HG03064 (cell line): ENCODE data around the gene ARF4.

Source experiments
- ATAC-seq: cut with Tn5 transposase; IDR thresholded peaks from one replicate; pipeline ENCODE4 v1.9.1; 2021; ENCODE audit warnings: low read depth; ENCODE audit not compliant: unreplicated experiment

ARF4 gene

GRCh38 chr3:57582474-57583168 lies 14.5 kb downstream of the ARF4 start:
- no peak for ATAC-seq

- ATAC-seq = no peak
Observed at GRCh38 chr3:57577801-57578200, 19.3 kb downstream of the ARF4 start.

DNA sequence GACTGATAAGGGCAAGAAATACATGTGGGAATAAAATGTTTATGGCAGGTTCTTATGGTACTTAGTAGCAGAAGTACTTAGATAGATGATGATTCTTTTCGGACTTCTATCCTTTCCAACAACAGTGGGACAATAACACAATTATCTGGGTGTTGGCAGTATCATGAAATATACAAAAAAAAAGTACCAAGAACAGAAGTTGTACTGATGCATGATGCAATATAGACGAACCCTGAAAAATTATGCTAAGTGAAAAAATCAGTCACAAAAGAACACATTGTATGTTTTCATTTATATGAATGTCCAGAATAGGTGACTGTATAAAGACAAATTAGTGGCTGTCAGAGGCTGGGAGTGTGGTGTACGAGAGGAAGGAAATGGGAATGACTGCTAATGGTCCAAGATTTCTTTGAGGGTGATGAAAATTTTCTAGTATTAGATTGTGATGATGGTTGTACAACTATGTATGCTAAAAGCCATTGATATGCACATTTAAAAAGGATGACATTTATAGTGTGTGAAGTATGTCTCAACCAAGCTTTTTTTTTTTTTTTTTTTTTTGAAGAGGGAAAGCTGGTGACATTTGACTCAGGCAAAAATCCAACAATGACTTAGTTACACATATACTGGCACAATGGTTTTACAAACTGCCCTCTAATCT lies 21.0 kb downstream of the ARF4 start:
- no peak for ATAC-seq

DNA sequence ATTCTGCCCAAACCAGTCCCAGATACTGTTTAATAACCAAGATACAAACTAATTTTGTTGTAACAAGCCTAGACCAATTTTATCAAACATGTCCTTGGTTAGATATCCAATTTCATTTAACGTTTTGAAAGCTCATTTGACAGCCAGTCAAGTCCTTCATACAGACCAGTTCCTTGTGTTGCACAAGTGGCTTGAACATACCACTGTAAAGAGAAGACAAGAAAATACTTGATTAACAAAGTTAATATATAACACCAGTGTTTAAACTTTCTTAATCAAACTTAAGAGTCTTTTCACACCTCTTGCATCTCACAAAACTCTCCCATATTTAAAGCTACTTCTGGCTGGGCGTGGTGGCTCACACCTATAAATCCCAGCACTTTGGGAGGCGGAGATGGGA lies 25.0 kb downstream of the ARF4 start:
- no peak for ATAC-seq

- ATAC-seq = no peak
Observed at GRCh38 chr3:57570878-57571277, 26.3 kb downstream of the ARF4 start.

DNA sequence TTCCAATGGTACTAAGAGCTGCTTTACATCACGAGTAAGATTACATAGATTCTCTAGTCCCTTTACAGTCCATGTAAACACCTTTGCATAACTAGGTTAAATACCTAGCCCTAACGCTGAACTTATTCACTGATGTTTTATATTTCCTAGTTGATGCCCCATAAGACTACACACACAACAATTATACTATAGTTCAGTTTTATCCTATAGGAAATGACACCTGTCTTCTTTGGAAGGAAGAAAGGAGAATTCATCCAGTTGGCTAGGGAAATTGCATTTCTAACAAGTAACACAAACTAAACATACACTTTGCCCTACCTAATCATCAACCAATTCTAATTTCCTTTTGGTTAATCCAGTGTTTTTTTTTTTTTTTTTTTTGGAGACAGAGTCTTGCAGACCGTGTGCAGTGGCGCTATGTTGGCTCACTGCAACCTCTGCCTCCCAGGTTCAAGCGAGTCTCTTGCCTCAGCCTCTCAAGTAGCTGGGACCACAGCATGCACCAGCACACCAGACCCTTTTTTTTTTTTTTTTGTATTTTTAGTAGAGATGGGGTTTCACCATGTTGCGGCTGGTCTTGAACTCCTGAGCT lies 27.2 kb downstream of the ARF4 start:
- no peak for ATAC-seq

GRCh38 chr3:57559526-57559925 lies 37.6 kb downstream of the ARF4 start:
- ATAC-seq = no peak

- ATAC-seq = no peak
Observed at GRCh38 chr3:57557085-57557537, 40.0 kb downstream of the ARF4 start.

DNA sequence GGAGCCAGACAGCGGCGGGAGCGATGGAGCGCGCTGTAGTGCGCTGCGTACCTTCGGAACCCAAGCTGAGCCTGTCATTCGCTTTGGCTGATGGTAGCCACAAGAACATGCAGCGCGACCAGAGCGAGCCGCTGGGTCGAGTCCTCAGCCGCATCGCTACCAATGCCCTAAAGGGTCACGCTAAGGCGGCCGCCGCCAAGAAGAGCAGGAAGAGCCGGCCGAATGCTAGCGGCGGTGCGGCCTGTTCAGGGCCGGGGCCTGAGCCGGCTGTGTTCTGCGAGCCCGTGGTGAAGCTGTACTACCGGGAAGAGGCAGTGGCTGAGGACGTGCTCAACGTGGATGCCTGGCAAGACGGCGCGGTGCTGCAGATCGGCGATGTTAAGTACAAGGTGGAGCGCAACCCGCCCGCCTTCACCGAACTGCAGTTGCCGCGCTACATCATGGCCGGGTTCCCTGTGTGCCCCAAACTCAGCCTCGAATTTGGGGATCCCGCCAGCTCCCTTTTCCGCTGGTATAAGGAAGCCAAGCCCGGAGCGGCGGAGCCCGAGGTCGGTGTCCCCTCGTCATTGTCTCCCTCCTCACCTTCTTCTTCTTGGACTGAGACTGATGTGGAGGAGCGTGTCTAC lies 40.6 kb downstream of the ARF4 start:
- peak; percentile 39 for ATAC-seq

DNA sequence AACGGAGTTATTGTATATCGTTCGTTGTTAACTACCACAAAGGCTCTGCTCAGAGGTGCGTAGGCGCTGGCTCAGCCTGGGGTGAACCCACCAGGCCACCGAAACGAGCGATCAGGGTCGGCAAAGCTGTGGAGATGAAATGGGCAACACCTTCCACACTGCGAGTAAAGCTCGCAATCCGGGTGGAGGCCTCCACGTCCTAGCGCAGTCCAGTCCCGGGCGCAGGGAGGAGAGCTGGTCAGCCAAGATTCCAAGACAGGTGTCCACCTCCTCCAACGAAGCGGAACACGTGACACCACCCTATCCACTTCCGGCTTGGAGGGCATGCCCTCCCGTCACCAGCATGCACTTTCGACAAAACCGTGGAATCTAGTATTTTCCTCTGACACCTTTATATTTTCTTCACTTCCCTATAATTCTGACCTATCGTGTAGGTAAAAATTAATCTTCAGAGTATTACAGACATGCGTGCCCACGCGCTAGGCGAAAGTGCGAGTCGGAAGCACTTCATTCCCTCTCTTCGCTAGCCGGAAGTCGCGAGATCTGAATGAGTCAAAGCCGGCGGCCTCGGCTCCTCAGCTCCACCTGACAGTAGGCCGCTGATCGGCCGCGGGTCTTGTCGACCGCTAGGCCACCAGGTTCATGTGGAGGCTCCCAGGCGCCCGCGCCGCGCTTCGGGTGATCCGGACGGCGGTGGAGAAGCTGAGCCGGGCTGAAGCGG lies 41.2 kb downstream of the ARF4 start, which contains the start of gene PDE12:
TSS of gene PDE12 (plus strand) at position 537 of the 721 bp plus-strand sequence. CDS start at position 643, 106 bp downstream.
- ATAC-seq = peak; percentile 88

GRCh38 chr3:57555306-57555705 lies 41.8 kb downstream of the ARF4 start:
- no peak for ATAC-seq

- no peak for ATAC-seq
Observed at GRCh38 chr3:57546616-57547015, 50.5 kb downstream of the ARF4 start.

DNA sequence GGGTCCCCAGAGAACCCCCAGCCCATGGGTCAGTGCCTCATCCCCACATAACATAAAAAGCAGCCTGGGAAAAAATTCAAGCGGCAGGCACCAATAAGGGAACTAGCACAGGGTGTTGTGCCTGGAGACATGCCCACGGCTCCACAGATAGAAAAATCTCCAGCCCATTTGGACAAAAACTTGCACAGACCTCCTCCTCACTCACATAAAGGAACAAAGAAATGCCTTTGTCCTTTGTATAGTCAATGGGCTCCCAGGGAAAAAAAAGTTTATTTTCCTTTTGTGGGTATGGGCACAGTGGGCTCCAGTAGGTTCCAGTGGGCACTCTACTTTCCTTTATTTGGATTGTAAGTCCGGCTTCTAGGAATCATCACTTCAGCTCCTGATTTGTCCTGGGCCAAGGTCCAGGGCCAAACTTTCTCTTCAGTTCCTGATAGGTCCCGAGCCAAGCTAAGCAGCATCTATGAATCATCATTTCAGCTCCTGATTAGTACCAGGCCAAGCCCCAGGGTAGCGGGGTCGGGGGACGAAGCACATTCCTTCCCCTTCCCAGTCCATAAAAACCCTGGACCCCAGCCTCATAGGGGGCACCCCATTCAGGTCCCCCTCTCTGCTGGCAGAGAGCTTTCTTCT lies 51.4 kb downstream of the ARF4 start:
- ATAC-seq = no peak

GRCh38 chr3:57544181-57545125 lies 52.7 kb downstream of the ARF4 start, which contains the start of gene DNAH12:
Gene DNAH12, minus strand, starts transcription at chr3:57544344. Its CDS starts 1,474 bp downstream, at chr3:57542870.
- ATAC-seq = no peak

- ATAC-seq = no peak
Observed at GRCh38 chr3:57538465-57538864, 58.7 kb downstream of the ARF4 start.

DNA sequence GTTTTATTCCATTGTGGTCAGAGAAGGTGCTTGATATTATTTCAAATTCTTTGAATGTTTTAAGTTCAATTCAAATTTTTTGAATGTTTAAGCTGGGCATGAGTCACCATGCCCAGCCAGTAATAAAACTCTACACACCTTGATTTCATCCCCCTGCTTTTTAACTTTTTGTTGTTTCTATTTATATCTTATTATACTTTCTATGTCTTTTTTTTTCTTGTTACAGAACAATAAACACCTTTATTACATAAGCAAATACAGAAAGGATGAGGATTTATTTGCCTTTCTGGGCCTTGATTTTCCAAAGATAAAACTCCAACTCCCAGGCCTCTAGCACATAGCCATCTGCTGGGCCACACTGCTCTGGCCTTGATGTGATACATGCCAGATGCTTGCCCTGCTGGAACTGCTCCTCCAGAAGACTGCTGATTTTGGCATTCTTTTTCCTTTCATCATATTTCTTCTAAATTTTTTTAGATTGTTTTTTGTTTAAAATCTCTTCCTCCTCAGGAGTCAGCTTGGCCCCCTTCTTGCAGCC lies 67.0 kb downstream of the ARF4 start:
- no peak for ATAC-seq
